ENCODE data around the gene PFN3. TPM values are rescaled to one million over a fixed set of nuclear protein-coding genes. Genes with fewer than 3 reads are reported as not detected.

Gene PFN3
- total RNA-seq, 1 donor from 2014 or later: not detected

GRCh38 chr5:177434942-177435738, 34.7 kb upstream of the PFN3 start:
- H3K4me1 Mint-ChIP-seq (ENCODE audit: low read depth): peaks cover 10% of the 10 kb centered on the region
- no peak overlapping the region for H3K27ac Mint-ChIP-seq (ENCODE audit: unreplicated experiment)
- no peaks in the 10 kb centered on the region for H3K9me3 Mint-ChIP-seq (ENCODE audit: low read depth)
- H3K4me3 Mint-ChIP-seq (ENCODE audit: unreplicated experiment): no peak overlapping the region
- H3K27me3 Mint-ChIP-seq (ENCODE audit: low read depth): no peaks in the 10 kb centered on the region
- H3K36me3 Mint-ChIP-seq (ENCODE audit: low read depth): peaks cover 22% of the 10 kb centered on the region
- DNase-seq (ENCODE audit: low spot score): peak; percentile 88
- TF ChIP-seq, protein P1, sequence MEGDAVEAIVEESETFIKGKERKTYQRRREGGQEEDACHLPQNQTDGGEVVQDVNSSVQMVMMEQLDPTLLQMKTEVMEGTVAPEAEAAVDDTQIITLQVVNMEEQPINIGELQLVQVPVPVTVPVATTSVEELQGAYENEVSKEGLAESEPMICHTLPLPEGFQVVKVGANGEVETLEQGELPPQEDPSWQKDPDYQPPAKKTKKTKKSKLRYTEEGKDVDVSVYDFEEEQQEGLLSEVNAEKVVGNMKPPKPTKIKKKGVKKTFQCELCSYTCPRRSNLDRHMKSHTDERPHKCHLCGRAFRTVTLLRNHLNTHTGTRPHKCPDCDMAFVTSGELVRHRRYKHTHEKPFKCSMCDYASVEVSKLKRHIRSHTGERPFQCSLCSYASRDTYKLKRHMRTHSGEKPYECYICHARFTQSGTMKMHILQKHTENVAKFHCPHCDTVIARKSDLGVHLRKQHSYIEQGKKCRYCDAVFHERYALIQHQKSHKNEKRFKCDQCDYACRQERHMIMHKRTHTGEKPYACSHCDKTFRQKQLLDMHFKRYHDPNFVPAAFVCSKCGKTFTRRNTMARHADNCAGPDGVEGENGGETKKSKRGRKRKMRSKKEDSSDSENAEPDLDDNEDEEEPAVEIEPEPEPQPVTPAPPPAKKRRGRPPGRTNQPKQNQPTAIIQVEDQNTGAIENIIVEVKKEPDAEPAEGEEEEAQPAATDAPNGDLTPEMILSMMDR (IDR thresholded peaks at IDR 0.05): no peak

DNA sequence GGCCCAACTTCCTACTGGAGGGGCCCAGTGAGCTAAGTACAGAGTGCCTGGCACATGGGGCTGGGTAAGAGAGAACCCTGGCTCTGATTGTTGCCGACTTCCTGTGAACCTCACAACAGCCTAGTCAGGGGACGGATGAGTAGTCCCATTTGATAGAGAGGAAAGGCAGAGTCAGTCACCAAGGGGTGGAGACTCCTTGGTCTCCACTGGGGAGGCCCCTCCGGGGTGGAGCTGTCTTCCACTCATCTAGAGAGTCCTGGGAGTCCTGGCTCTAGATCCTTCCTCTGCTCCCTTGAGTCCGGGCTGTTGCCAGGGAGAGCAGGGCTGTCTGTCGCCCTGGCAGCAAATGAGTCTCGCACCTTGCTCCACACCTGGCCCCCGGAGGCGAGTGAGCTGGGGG, 34.0 kb upstream of the PFN3 start:
- H3K9me3 Mint-ChIP-seq (ENCODE audit: low read depth): no peaks in the 10 kb centered on the region
- no peaks in the 10 kb centered on the region for H3K27me3 Mint-ChIP-seq (ENCODE audit: low read depth)
- peaks cover 18% of the 10 kb centered on the region for H3K36me3 Mint-ChIP-seq (ENCODE audit: low read depth)
- TF ChIP-seq, protein P1 (IDR thresholded peaks at IDR 0.05): no peak
- H3K27ac Mint-ChIP-seq (ENCODE audit: unreplicated experiment): no peak overlapping the region
- DNase-seq (ENCODE audit: low spot score): peak; percentile 74
- no peak overlapping the region for H3K4me3 Mint-ChIP-seq (ENCODE audit: unreplicated experiment)
- peaks cover 10% of the 10 kb centered on the region for H3K4me1 Mint-ChIP-seq (ENCODE audit: low read depth)

- Mint-ChIP-seq H3K4me1 (ENCODE audit: low read depth) (peaks cover 12% of the 10 kb centered on the region), H3K4me3 (ENCODE audit: unreplicated experiment) (no peak overlapping the region), H3K36me3 (ENCODE audit: low read depth) (peaks cover 17% of the 10 kb centered on the region), H3K9me3 (ENCODE audit: low read depth) (no peaks in the 10 kb centered on the region), H3K27ac (ENCODE audit: unreplicated experiment) (no peak overlapping the region), H3K27me3 (ENCODE audit: low read depth) (no peaks in the 10 kb centered on the region)
- DNase-seq (ENCODE audit: low spot score): peak; percentile 86
- TF ChIP-seq, protein P1 (IDR thresholded peaks at IDR 0.05): no peak
These were observed 33.3 kb upstream of the PFN3 start for GRCh38 chr5:177433658-177434217.

- DNase-seq (ENCODE audit: low spot score): peak; percentile 86
- TF ChIP-seq, protein P1 (IDR thresholded peaks at IDR 0.05): no peak
- no peaks in the 10 kb centered on the region for H3K27me3 Mint-ChIP-seq (ENCODE audit: low read depth)
- H3K27ac Mint-ChIP-seq (ENCODE audit: unreplicated experiment): no peak overlapping the region
- no peak overlapping the region for H3K4me3 Mint-ChIP-seq (ENCODE audit: unreplicated experiment)
- H3K9me3 Mint-ChIP-seq (ENCODE audit: low read depth): no peaks in the 10 kb centered on the region
- peaks cover 12% of the 10 kb centered on the region for H3K36me3 Mint-ChIP-seq (ENCODE audit: low read depth)
- H3K4me1 Mint-ChIP-seq (ENCODE audit: low read depth): peaks cover 9% of the 10 kb centered on the region
These were observed 32.6 kb upstream of the PFN3 start for GRCh38 chr5:177432839-177433657.

Data from chondrocyte (in vitro differentiated cells).